ENCODE measurements around the gene OR5A1.
A peak's percentile ranks its signal among the peaks of the same experiment; 100 is the strongest.
"Not testable (repeated sequence)": the region's sequence is repeated elsewhere in the genome, so short reads cannot be mapped to it uniquely, and the experiment has no call there.

OR5A1 gene

GRCh38 chr11:59436169-59436568 lies at the start of gene OR5A1:
Gene OR5A1, plus strand, starts transcription at chr11:59436469. Its CDS starts 6,700 bp downstream, at chr11:59443169.
- ATAC-seq = no peak

GRCh38 chr11:59394186-59394585 lies 42.1 kb upstream of the OR5A1 start:
- ATAC-seq = no peak

GRCh38 chr11:59400461-59401261 lies 35.6 kb upstream of the OR5A1 start:
- ATAC-seq = no peak

GRCh38 chr11:59401262-59401552 lies 35.1 kb upstream of the OR5A1 start:
- ATAC-seq = no peak

GRCh38 chr11:59403546-59403945 lies 32.7 kb upstream of the OR5A1 start:
- no peak for ATAC-seq

- no peak for ATAC-seq
Measured at GRCh38 chr11:59413646-59414045, 22.6 kb upstream of the OR5A1 start.

GRCh38 chr11:59415111-59415510 lies 21.2 kb upstream of the OR5A1 start:
- ATAC-seq = no peak

DNA sequence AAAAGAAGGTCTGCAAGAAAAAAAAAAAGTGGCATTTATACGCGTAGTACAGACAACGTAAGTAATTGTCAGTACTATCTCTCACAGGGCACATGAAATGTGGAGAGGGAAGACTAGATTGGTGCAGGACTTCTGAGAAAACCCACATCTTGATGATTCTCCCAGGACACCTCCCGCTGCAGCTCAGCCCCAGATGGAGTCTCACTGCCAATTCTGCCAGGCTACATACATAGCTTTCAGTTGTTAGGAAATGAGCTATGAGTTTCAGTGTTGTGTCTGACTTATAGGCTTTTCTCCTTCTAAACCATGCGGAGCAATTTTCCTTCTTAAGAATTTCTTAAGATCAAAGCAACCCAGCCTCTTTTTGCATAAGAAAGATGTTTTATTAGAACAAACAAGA lies 19.7 kb upstream of the OR5A1 start:
- no peak for ATAC-seq

GRCh38 chr11:59417023-59417422 lies 19.2 kb upstream of the OR5A1 start:
- no peak for ATAC-seq

DNA sequence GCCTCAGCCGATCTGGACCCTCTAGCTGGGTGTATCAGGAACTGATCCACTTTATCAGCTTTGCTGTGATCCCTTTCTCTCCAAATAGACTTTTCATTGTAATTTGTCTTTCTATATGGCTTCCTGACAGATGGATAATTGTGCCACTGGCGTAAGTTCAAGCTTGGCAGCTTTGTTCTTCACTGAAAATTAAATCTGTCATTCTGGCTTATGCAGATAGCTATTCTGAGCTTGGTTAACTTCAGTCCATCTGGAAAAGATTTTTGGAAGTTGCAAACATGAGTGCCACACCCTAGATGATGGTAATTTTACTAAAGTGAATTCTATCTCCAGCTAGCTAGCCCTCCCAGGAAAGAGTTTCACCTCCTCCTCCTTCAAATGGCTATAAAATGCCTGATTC lies 18.1 kb upstream of the OR5A1 start:
- ATAC-seq = no peak

- no peak for ATAC-seq
Measured at GRCh38 chr11:59423835-59424234, 12.4 kb upstream of the OR5A1 start.

DNA sequence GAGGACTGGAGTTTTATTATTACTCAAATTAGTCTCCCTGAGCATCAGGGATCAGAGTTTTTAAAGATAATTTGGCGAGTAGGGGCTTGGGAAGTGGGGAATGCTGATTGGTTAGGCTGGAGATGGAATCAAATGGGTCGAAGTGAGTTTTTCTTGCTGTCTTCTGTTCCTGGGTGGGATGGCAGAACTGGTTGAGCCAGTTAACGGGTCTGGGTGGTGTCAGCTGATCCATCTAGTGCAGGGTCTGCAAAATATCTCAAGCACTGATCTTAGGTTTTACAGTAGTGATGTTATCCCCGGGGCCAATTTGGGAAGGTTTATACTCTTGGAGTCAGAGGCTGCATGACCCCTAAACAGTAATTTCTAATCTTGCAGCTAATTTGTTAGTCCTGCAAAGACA lies 11.1 kb upstream of the OR5A1 start:
- ATAC-seq = no peak

- ATAC-seq = no peak
Measured at GRCh38 chr11:59426361-59427067, 9.8 kb upstream of the OR5A1 start, which contains the start of gene OR5A2. Gene OR5A2, minus strand, starts transcription at chr11:59426413. Its CDS starts 3,460 bp downstream, at chr11:59422953.

DNA sequence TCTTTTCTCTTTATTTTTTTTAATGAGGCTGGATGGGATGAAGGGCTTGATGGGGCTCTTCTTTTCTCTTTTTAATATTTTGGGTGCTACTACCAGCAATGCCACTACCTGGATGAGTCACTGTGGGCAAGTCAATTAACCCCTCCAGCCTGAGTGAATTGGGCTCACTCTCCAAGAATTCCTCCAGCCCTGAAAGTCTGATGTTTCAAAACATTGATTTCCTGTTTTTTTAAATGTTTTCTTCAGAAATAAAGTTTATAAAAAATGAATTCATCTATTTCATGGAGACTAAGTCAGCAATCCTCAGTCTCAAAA lies 9.2 kb upstream of the OR5A1 start:
- ATAC-seq = no peak

GRCh38 chr11:59429924-59430516 lies 6.2 kb upstream of the OR5A1 start:
- peak in 1 of 2 donors; percentile 45 for ATAC-seq

- no peak for ATAC-seq
Measured at GRCh38 chr11:59437770-59438169, 1.5 kb downstream of the OR5A1 start.

DNA sequence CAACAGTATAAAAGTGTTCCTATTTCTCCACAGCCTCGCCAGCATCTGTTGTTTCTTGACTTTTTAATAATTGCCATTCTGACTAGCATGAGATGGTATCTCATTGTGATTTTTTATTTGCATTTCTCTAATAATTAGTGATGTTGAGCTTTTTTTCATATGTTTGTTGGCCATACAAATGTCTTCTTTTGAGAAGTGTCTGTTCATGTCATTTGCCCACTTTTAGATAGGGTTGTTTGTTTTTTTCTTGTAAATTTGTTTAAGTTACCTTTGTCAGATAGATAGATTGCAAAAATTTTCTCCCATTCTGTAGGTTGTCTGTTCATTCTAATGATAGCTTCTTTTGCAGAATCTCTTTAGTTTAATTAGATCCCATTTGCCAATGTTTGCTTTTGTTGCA lies 9.4 kb downstream of the OR5A1 start:
- not testable (repeated sequence) for ATAC-seq

- no peak for ATAC-seq
Measured at GRCh38 chr11:59448484-59448883, 12.2 kb downstream of the OR5A1 start.

DNA sequence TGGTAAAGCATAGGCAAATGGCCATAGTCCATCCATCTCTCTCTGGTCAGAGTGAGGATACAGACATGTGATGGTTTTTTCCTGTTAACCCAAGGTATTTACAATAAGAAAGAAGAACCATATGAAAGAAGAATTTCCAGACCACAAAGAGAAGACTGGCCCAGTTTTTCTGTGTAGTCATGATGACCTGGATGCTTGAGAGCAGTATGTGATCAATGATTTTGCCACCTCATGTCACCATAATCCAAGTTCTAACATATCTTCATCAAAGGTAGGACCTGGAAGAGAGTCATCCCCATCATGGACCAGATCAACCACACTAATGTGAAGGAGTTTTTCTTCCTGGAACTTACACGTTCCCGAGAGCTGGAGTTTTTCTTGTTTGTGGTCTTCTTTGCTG lies 20.4 kb downstream of the OR5A1 start, which contains the start of gene OR4D6:
TSS of gene OR4D6 (plus strand) at position 301 of the 400 bp plus-strand sequence. CDS start at position 301, 0 bp downstream.
- ATAC-seq = no peak

DNA sequence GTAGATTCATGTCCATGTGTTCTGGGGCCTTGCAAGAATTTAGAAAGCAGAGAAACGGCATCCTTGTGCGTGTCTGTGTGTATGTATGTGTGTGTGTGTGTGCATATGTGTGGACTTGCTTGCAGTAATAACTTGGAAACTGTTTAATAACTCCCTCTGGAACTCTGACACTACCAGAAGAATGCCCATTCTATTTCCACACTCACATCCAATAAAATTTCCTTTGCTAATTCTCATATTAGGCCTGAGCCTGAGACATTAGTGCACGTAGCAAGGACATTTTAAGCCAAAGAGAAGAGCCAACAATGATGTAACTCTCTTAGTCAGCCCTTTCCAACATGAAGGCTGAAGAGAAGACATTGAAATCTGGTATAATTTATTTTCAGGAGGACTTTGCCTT lies 23.6 kb downstream of the OR5A1 start:
- no peak for ATAC-seq

DNA sequence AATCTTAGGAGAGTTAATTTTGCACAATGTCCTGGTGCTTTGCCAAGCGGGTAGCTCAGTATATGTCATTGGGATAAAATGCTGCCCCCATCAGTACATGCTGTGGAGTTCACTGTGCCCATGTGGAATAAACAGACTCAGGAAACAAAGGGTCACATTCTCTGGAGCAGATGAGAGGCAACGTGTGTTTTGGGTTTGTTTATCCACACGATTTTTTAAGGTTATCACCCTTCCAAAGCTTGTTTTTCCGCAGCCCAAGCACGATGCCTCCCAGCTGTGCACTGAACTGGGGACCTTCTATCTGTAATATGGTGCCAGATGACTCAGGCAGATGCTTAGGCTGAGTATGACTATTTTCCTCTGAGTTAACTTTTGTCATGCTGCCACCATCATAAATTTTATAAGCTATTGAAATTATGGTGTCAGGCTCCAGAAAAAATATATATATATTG lies 26.9 kb downstream of the OR5A1 start:
- ATAC-seq = no peak

GRCh38 chr11:59473015-59473414 lies 36.7 kb downstream of the OR5A1 start, which contains the start of gene OR4D10:
Gene OR4D10, plus strand, starts transcription at chr11:59473315. Its CDS starts 4,115 bp downstream, at chr11:59477430.
- ATAC-seq = no peak

DNA sequence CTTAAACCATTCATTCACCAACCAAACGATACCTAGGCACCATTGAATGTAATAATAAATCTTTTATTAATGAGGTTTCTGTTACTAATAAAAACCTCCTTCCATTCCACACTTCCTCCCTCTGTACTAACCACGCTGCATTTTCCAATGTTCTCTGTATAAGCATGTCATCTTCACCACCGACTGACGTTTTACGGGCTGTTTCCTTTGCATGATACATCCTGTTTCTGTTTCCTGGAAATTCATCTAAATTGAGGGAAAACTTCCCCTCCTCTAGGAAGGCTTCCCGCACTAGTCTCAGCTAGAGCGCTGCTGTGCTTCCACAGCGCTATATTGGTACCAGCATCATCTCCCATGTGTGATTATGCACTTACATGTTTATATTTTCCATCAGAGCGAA lies 38.9 kb downstream of the OR5A1 start:
- ATAC-seq = no peak

- ATAC-seq = no peak
Measured at GRCh38 chr11:59479906-59480305, 43.6 kb downstream of the OR5A1 start.

All from activated CD4-positive, CD25-positive, alpha-beta regulatory T cell treated with anti-CD3 and anti-CD28 coated beads, Interleukin-2, amount 50 U/mL, for 24 hours (primary cell).